GM18511 (cell line): ENCODE measurements around the gene ITM2B.

Source experiments
- ATAC-seq: cut with Tn5 transposase; IDR thresholded peaks from one replicate; pipeline ENCODE4 v1.9.1; 2021; ENCODE audit warnings: mild to moderate bottlenecking, moderate library complexity; ENCODE audit not compliant: unreplicated experiment

ITM2B gene

GRCh38 chr13:48302871-48303358, 69.9 kb downstream of the ITM2B start:
- peak; percentile 16 for ATAC-seq

- peak; percentile 76 for ATAC-seq
These were observed 70.5 kb downstream of the ITM2B start, which contains the start of gene RB1 for GRCh38 chr13:48303359-48304142. Gene RB1 (plus strand): TSS chr13:48303751. CDS start chr13:48303913, 162 bp downstream.

DNA sequence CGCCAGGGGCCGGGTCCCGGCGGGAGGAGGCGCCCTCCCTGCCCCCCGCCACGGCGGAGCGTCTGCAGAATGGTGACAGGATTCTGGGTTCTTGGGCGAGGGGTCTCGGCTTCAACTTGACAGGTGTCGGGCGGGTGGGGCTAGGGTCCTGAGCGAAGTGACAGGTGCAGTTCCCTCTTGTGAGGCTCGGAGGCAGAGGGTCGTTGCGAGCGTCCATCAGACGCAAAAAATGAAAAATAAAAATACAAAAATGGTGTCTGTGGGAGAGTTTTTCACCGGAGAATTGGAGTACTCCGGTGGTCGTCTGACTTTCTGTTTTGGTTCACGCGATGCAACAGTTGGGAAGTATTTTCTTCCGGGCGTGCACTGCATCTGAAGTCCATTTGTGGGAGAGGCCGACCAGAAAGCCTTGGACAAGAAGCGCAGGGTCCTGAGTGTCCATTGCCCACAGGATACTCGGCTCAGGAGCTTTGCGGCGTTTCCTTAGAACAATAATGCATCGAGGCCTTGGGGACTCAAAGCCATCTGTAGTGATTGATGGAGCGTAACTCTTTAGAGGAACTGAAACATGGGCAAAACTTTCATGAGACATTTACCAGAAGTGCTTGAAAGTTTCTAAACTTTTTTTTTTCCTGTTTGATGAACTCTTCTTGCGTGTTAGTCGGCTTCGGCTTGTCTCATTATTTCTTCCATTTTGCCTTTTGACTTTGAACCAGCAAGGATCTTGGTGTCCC, 71.3 kb downstream of the ITM2B start:
- peak; percentile 76 for ATAC-seq

DNA sequence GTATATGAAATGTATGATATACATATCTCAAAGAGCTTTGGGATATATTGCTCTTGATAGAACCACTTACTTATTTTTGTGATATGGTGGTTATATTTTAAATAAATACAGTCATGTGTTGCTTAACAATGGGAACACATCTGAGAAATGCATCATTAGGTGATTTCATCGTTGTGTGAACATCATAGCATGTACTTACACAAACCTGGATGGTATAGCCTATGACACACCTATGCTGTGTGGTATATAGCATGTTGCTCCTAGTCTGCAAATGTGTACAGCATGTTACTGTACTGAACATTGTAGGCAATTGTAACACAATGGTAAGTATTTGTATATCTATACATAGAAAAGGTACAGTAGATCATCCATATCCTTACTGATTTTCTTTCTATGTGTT, 78.2 kb downstream of the ITM2B start:
- ATAC-seq: no peak

DNA sequence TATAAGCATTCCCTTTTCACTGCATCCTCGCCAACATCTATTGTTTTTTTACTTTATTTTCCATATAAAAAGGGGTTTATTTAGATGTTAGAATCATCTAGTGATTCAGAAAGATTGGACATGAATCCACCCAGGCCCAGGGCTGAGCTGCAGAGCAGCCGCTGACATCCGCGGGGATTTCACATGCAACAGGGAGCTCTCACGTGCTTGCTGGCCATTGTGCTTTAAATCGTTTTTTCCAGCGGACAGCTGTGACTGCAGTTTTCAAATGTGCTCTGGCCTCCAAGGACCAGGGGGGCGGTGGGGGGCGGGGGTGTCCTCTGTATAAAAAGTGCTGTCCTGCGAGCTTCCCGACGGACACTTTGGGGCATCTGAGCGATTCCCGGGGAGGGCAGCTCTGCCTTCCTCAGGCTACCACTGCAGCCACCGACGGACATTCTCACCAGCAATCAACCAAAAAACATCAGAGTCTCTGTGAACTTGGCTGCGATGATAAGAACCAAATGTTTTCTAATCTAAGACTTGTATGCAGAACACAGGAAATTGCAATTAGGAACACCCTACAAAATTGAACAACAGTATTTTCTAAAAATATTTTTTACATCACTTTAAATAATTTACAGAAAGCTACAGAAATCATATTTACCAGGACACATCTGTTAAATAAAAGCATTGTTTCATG, 83.1 kb downstream of the ITM2B start:
- no peak for ATAC-seq

- no peak for ATAC-seq
These were observed 84.0 kb downstream of the ITM2B start for GRCh38 chr13:48316826-48317510.

GRCh38 chr13:48317511-48318376, 84.7 kb downstream of the ITM2B start:
- ATAC-seq: no peak

GRCh38 chr13:48318377-48318811, 85.4 kb downstream of the ITM2B start:
- no peak for ATAC-seq

DNA sequence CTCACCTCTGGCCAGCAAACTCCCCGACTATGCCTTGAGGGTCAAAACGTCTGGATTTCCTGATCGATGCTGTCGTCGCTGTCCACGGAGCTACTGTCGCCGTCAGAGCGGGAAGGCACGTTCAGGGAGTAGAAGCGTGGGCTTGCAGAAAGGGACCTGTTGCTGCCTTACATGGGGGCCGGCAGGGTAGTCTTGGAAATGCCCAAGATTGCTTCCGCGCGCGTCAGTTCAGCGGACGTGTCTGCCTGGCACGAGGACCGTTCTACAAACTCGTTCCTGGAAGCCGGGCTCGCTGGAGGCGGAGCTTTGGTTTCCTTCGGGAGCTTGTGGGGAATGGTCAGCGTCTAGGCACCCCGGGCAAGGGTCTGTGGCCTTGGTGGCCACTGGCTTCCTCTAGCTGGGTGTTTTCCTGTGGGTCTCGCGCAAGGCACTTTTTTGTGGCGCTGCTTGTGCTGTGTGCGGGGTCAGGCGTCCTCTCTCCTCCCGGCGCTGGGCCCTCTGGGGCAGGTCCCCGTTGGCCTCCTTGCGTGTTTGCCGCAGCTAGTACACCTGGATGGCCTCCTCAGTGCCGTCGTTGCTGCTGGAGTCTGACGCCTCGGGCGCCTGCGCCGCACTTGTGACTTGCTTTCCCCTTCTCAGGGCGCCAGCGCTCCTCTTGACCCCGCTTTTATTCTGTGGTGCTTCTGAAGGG, 86.0 kb downstream of the ITM2B start:
- ATAC-seq: no peak
